GM12878 (cell line): ENCODE measurements around the gene RAB7B. TPM values are rescaled to one million over a fixed set of nuclear protein-coding genes. Genes with fewer than 3 reads are reported as not detected.

Experiments
- ATAC-seq: fragments of 200-7000 bp; cut with Tn5 transposase; 3 replicates; pipeline ENCODE4 v1.9.1; 2020; ENCODE audit warnings: mild to moderate bottlenecking, moderate library complexity
- BruUV-seq: library from RNA; stranded (reverse); fragments of 400-500 nt; replicated peaks from 2 replicates; lab custom pipeline; 2021; lab: Mats Ljungman, UMichigan
- CTCF ChIA-PET: fragments of 300-600 bp; sonication (Branson Sonifier 250); formaldehyde crosslinking; extraction: SDS; loops from one replicate; lab custom pipeline; 2021; ENCODE audit warnings: inconsistent platforms; lab: Yijun Ruan, JAX
- POLR2A ChIA-PET: fragments of 350-600 bp; formaldehyde crosslinking; extraction: SDS; loops from one replicate; lab custom pipeline; 2021; ENCODE audit warnings: inconsistent platforms; lab: Charles Lee
- RAD21 ChIA-PET: fragments of 300-600 bp; sonication (Branson Sonifier 250); formaldehyde crosslinking; loops from one replicate; lab custom pipeline; 2023; ENCODE audit warnings: antibody characterized with exemption; ENCODE audit not compliant: unreplicated experiment; lab: Charles Lee
- SMC1A ChIA-PET: fragments of 300-600 bp; sonication (Branson Sonifier 250); formaldehyde crosslinking; loops from one replicate; lab custom pipeline; 2023; ENCODE audit not compliant: unreplicated experiment, uncharacterized antibody; lab: Charles Lee
- DNase-seq: peaks from one replicate; pipeline ENCODE4 v3.0.0-alpha.2; 2011; ENCODE audit warnings: low read depth, low spot score
- FAIRE-seq: peaks from 3 replicates; lab custom pipeline; 2011; peaks lifted over from hg19 to GRCh38; lab: Jason Lieb, UNC
- H2AFZ ChIP-seq: 2 replicates; pipeline ENCODE4 v1.6.0; 2011; ENCODE audit warnings: low read depth, low read length, control low read depth; ENCODE audit not compliant: control insufficient read depth
- H3K27ac ChIP-seq: 2 replicates; pipeline ENCODE4 v1.5.1; 2011; ENCODE audit warnings: control low read depth; ENCODE audit not compliant: control insufficient read depth, insufficient read depth
- H3K27me3 ChIP-seq, 2 experiments: replicated peaks in 1 of 2; 2 replicates each; pipeline versions ENCODE4 v1.6.0 to v1.6.1; 2011; ENCODE audit warnings: low read length in 1 of 2; ENCODE audit not compliant: control insufficient read depth in 2 of 2, insufficient read depth in 2 of 2
- H3K36me3 ChIP-seq, 2 experiments: 2 replicates each; pipeline ENCODE4 v1.5.1; 2011; ENCODE audit warnings: low read length in 1 of 2; ENCODE audit not compliant: control insufficient read depth in 2 of 2, insufficient read depth in 2 of 2
- H3K4me1 ChIP-seq: 2 replicates; pipeline ENCODE4 v1.6.1; 2011; ENCODE audit warnings: mild to moderate bottlenecking, low read length, moderate library complexity, mixed read lengths; ENCODE audit not compliant: control insufficient read depth, insufficient read depth
- H3K4me2 ChIP-seq: 2 replicates; pipeline ENCODE4 v1.6.0; 2011; ENCODE audit warnings: control low read depth; ENCODE audit not compliant: control insufficient read depth, insufficient read depth
- H3K4me3 ChIP-seq: fragments of 200-600 bp; sonication (generic); 2 replicates; pipeline ENCODE4 v1.5.1; 2016
- H3K79me2 ChIP-seq: 2 replicates; pipeline ENCODE4 v1.6.0; 2011; ENCODE audit warnings: low read length; ENCODE audit not compliant: control insufficient read depth, insufficient read depth
- H3K9ac ChIP-seq: 2 replicates; pipeline ENCODE4 v1.8.0; 2011; ENCODE audit warnings: low read length, control low read depth, mixed read lengths; ENCODE audit not compliant: control insufficient read depth, insufficient read depth
- H3K9me3 ChIP-seq: replicated peaks from 3 replicates; pipeline ENCODE4 v1.5.1; 2011; ENCODE audit warnings: mild to moderate bottlenecking, low read length; ENCODE audit not compliant: control insufficient read depth, insufficient read depth
- H4K20me1 ChIP-seq: 2 replicates; pipeline ENCODE4 v1.6.0; 2011; ENCODE audit not compliant: control insufficient read depth, insufficient read depth
- BCL11A ChIP-seq: IDR thresholded peaks from 2 replicates; pipeline ENCODE4 v1.6.1; 2011; ENCODE audit warnings: low read depth, low read length
- BCL3 ChIP-seq: IDR thresholded peaks from 2 replicates; pipeline ENCODE4 v1.6.1; 2011; ENCODE audit warnings: borderline replicate concordance, low read depth, mild to moderate bottlenecking, moderate library complexity, low read length; ENCODE audit not compliant: insufficient read depth, poor library complexity, severe bottlenecking
- CUX1 ChIP-seq: IDR thresholded peaks from 2 replicates; pipeline ENCODE4 v1.6.1; 2012; ENCODE audit warnings: improper control_type of control experiment, low read depth, low read length; ENCODE audit not compliant: insufficient replicate concordance
- NFIC ChIP-seq: IDR thresholded peaks from 2 replicates; pipeline ENCODE4 v1.6.1; 2012; ENCODE audit warnings: low read depth, mild to moderate bottlenecking, inconsistent platforms, low read length, moderate library complexity
- PBX3 ChIP-seq: IDR thresholded peaks from 2 replicates; pipeline ENCODE4 v1.6.1; 2011; ENCODE audit warnings: mild to moderate bottlenecking, low read depth, low read length, moderate library complexity; ENCODE audit not compliant: insufficient replicate concordance
- POLR2AphosphoS5 ChIP-seq: IDR thresholded peaks from 2 replicates; pipeline ENCODE4 v1.6.1; 2011; ENCODE audit warnings: mild to moderate bottlenecking, low read length, inconsistent platforms
- SREBF2 ChIP-seq: IDR thresholded peaks from 2 replicates; pipeline ENCODE4 v1.6.1; 2012; ENCODE audit warnings: mild to moderate bottlenecking, low read length
- ZBTB40 ChIP-seq: fragments of 450-650 bp; IDR thresholded peaks from 2 replicates; pipeline ENCODE4 v1.6.1; 2016; ENCODE audit warnings: mild to moderate bottlenecking, moderate library complexity, borderline replicate concordance
- ZNF384 ChIP-seq: IDR thresholded peaks from 2 replicates; pipeline ENCODE4 v1.6.1; 2012; ENCODE audit warnings: low read depth, mild to moderate bottlenecking, low read length, improper control_type of control experiment, borderline replicate concordance
- WGBS: methylation state at CpG from one replicate; pipeline ENCODE4 v1.1.6; 2016; ENCODE audit warnings: low lambda C conversion rate; ENCODE audit not compliant: insufficient replicate concordance, insufficient coverage; ENCODE audit errors: missing lambda C conversion rate; 5-methylcytosine and 5-hydroxymethylcytosine counted together
- in situ Hi-C: fragments of 300-500 bp; cut with MboI; formaldehyde crosslinking; loops from 9 replicates; pipeline ENCODE4 v1.14.3; 2018; ENCODE audit warnings: mixed read lengths
- intact Hi-C: fragments of 100-400 bp; cut with micrococcal nuclease; formaldehyde crosslinking; loops from one replicate; pipeline ENCODE4 v1.14.2; 2022; ENCODE audit not compliant: unreplicated experiment
- polyA plus RNA-seq, 11 experiments: library from polyadenylated mRNA; depleted of rRNA in 4 of 11; unstranded in 6 of 11; stranded (reverse) in 5 of 11; fragments of >200 nt; fragmentation: Nextera tagmentation in 4 of 11; fragmentation: Illumina TruSeq in 1 of 11; extraction: Ambion mirVana in 4 of 11; extraction: Trizol in 1 of 11; gene quantifications; 1 replicate in 1 of 11; 2 replicates in 10 of 11; pipeline versions ENCODE4 v1.2.1 to v1.2.3, GENCODE V29; 2011 to 2016; ENCODE audit warnings: inconsistent platforms in 2 of 11, missing spikeins in 2 of 11, low read depth in 1 of 11
- total RNA-seq, 4 experiments: library from RNA; depleted of rRNA in 3 of 4; stranded (reverse); fragments of >200 nt in 3 of 4; fragmentation: Illumina TruSeq in 1 of 4; extraction: Trizol in 1 of 4; gene quantifications; 2 replicates each; pipeline versions ENCODE4 v1.2.1 to v1.2.3, GENCODE V29; 2013 to 2021

The RAB7B gene
- total and polyA plus RNA-seq, 10 of the 15 experiments (the other 5 are each of a cell fraction or from before 2014, with no cell fraction given): 0.09 TPM; not detected in 9

GRCh38 chr1:206050655-206051235 lies 47.5 kb upstream of the RAB7B start:
- Histone ChIP-seq H3K4me1 (peaks cover 53% of the 10 kb centered on the region), H3K4me3 (no peak overlapping the region), H3K27me3 (no peaks in the 10 kb centered on the region), H3K79me2 (peaks cover 32% of the 10 kb centered on the region), H3K36me3 (peaks cover 0 to 6% of the 10 kb centered on the region in 2 experiments; a peak in 3 of 4 replicates), H4K20me1 (no peaks in the 10 kb centered on the region), H3K27ac (peak overlapping the region; percentile 91), H3K9me3 (no peaks in the 10 kb centered on the region), H2AFZ (no peak overlapping the region), H3K9ac (peak overlapping the region; percentile 50), H3K4me2 (peak overlapping the region; percentile 75)
- ChIA-PET POLR2A (interaction anchor here (0.5 to 0.6 kb wide), 3 partner anchors 11 to 333 kb away, joined by 4 read pairs; no protein-coding TSS in a partner anchor), RAD21 (interaction anchor here (1.2 to 2.4 kb wide), 6 partner anchors 8 to 871 kb away, joined by 3 to 13 read pairs (median 3); partner anchors contain the start of gene FCMR), CTCF (interaction anchor here (1.0 to 2.7 kb wide), 5 partner anchors 8 to 73 kb away, joined by 5 to 18 read pairs (median 8); no protein-coding TSS in a partner anchor), SMC1A (interaction anchor here (0.5 to 1.7 kb wide), 5 partner anchors 11 to 741 kb away, joined by 3 to 6 read pairs (median 4); no protein-coding TSS in a partner anchor)
- ATAC-seq (peak; percentile 88), FAIRE-seq (peak; percentile 86), DNase-seq (peak; percentile 100)
- intact Hi-C loops (loop anchor here (10.0 kb wide), 2 partner anchors 416 to 1536 kb away; partner anchors contain the start of genes ELK4 and MDM4), in situ Hi-C loops (loop anchor here (5.0 to 10.0 kb wide), 2 partner anchors 734 to 768 kb away; no protein-coding TSS in a partner anchor)
- no TSS peak for BruUV-seq
- WGBS: 3% methylated on average over 6 of the region's 6 CpGs
- peak; percentile 16 for TF ChIP-seq PBX3
- no peak for TF ChIP-seq ZBTB40
- TF ChIP-seq POLR2AphosphoS5: peak; percentile 53
- no peak for TF ChIP-seq SREBF2
- TF ChIP-seq NFIC: peak; percentile 98
- no peak for TF ChIP-seq CUX1
- peak; percentile 91 for TF ChIP-seq BCL3
- TF ChIP-seq ZNF384: no peak
- peak; percentile 96 for TF ChIP-seq BCL11A
